ENCODE data around the gene MVP. TPM values are rescaled to one million over a fixed set of nuclear protein-coding genes. Genes with fewer than 3 reads are reported as not detected.
A peak's percentile ranks its signal among the peaks of the same experiment; 100 is the strongest.

MVP gene
- total RNA-seq, 6 experiments from 2014 or later: 37.4 to 112 (median 77.8) TPM

GRCh38 chr16:29821643-29822115 lies 1.4 kb downstream of the MVP start:
- Histone ChIP-seq H3K4me1 (peaks cover 0 to 50% (median 25%) of the 10 kb centered on the region in 4 donors), H3K4me3 (peak overlapping the region; percentile 65 to 79 (median 79)), H3K36me3 (no peaks in the 10 kb centered on the region), H3K9me3 (no peaks in the 10 kb centered on the region), H3K27ac (peak overlapping the region; percentile 68 to 89 (median 74)), H3K27me3 (no peaks in the 10 kb centered on the region)
- TF ChIP-seq POLR2A (IDR thresholded peaks at IDR 0.05): no peak
- TF ChIP-seq, protein P1, sequence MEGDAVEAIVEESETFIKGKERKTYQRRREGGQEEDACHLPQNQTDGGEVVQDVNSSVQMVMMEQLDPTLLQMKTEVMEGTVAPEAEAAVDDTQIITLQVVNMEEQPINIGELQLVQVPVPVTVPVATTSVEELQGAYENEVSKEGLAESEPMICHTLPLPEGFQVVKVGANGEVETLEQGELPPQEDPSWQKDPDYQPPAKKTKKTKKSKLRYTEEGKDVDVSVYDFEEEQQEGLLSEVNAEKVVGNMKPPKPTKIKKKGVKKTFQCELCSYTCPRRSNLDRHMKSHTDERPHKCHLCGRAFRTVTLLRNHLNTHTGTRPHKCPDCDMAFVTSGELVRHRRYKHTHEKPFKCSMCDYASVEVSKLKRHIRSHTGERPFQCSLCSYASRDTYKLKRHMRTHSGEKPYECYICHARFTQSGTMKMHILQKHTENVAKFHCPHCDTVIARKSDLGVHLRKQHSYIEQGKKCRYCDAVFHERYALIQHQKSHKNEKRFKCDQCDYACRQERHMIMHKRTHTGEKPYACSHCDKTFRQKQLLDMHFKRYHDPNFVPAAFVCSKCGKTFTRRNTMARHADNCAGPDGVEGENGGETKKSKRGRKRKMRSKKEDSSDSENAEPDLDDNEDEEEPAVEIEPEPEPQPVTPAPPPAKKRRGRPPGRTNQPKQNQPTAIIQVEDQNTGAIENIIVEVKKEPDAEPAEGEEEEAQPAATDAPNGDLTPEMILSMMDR (IDR thresholded peaks at IDR 0.05): no peak
- DNase-seq (no peak), ATAC-seq (peak in 1 of 4 donors; percentile 2)
- 26% methylated on average over 7 of the region's 7 CpGs for WGBS (ENCODE audit: insufficient coverage, low coverage, low lambda C conversion rate, missing lambda C conversion rate)
- intact Hi-C loops (cut with DNase I): no loop called here

GRCh38 chr16:29824589-29825144 lies 4.4 kb downstream of the MVP start:
- intact Hi-C loops (cut with DNase I): no loop called here
- DNase-seq (no peak), ATAC-seq (peak in 1 of 4 donors; percentile 7)
- H3K27me3 ChIP-seq: no peaks in the 10 kb centered on the region
- no peaks in the 10 kb centered on the region for H3K9me3 ChIP-seq
- TF ChIP-seq POLR2A (IDR thresholded peaks at IDR 0.05): no peak
- TF ChIP-seq, protein P1 (IDR thresholded peaks at IDR 0.05): no peak
- H3K36me3 ChIP-seq: no peaks in the 10 kb centered on the region
- peaks cover 0 to 43% (median 20%) of the 10 kb centered on the region in 4 donors for H3K4me1 ChIP-seq
- H3K4me3 ChIP-seq: no peak overlapping the region
- 53% methylated on average over 7 of the region's 7 CpGs for WGBS (ENCODE audit: insufficient coverage, low coverage, low lambda C conversion rate, missing lambda C conversion rate)
- no peak overlapping the region for H3K27ac ChIP-seq

DNA sequence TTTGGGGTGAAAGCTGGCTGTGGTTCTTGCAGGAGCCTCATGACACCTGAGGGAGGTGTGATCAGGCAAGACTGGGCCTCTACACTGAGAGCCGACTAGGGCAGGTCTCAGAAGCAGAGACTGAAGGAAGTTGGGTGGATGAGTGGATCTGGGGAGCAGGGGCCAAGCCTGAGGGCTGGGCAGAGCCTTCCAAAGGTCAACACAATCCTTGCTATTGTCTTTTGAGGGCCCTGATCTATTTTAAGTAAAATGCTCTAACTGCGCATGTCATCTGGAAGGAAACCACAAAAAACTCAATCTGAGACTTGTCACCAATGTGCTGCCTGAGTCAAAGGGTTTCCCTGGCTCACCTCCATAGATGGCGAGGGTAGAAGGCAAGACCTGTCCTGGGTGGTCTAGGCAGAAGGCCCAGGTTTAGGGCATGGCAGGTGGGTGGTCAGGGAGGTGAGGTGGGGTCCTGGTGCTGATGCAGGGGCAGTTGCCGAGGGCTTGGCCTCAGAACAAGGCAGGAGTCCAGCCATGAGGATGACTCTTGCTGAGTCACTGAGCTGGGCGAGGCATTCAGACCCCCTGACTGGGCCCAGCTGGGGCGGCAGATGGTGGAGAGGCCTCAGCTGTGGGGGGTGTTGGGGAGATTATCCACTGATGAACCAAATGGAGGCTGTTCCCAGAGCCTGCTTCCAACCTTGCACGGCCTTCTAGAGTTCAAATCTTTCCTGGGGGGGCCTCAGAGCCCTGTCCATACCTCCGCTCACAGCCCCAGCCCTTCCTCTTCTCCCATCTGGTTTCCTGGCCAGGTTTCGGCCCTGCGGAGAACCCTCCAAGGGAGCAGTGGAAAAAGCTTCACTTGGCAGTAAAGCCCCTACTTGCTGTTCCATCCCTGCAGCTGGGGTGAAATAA lies 5.1 kb downstream of the MVP start:
- intact Hi-C loops (cut with DNase I): no loop called here
- Histone ChIP-seq H3K9me3 (no peaks in the 10 kb centered on the region), H3K36me3 (no peaks in the 10 kb centered on the region), H3K27me3 (no peaks in the 10 kb centered on the region), H3K4me1 (peaks cover 0 to 41% (median 18%) of the 10 kb centered on the region in 4 donors), H3K4me3 (no peak overlapping the region), H3K27ac (peak overlapping the region in 1 of 3 donors; percentile 13)
- no peak for TF ChIP-seq POLR2A (IDR thresholded peaks at IDR 0.05)
- TF ChIP-seq, protein P1 (IDR thresholded peaks at IDR 0.05): no peak
- DNase-seq (no peak), ATAC-seq (no peak)
- WGBS (ENCODE audit: insufficient coverage, low coverage, low lambda C conversion rate, missing lambda C conversion rate): 70% methylated on average over 3 of the region's 10 CpGs

- intact Hi-C loops (cut with DNase I): no loop called here
- Histone ChIP-seq H3K4me1 (peaks cover 0 to 40% (median 19%) of the 10 kb centered on the region in 4 donors), H3K36me3 (peaks cover 0 to 7% (median under 1%) of the 10 kb centered on the region in 4 donors), H3K4me3 (no peak overlapping the region), H3K27ac (no peak overlapping the region), H3K9me3 (no peaks in the 10 kb centered on the region), H3K27me3 (no peaks in the 10 kb centered on the region)
- TF ChIP-seq, protein P1 (IDR thresholded peaks at IDR 0.05): no peak
- TF ChIP-seq POLR2A (IDR thresholded peaks at IDR 0.05): no peak
- 100% methylated on average over 1 of the region's 8 CpGs for WGBS (ENCODE audit: insufficient coverage, low coverage, low lambda C conversion rate, missing lambda C conversion rate)
- DNase-seq (no peak), ATAC-seq (no peak)
Measured at GRCh38 chr16:29826342-29826695, 6.1 kb downstream of the MVP start.
